Measurements from ENCODE around the gene AWAT1. TPM values are rescaled to one million over a fixed set of nuclear protein-coding genes. Genes with fewer than 3 reads are reported as not detected.

Gene AWAT1
- total RNA-seq, 1 experiment from 2014 or later: not detected

DNA sequence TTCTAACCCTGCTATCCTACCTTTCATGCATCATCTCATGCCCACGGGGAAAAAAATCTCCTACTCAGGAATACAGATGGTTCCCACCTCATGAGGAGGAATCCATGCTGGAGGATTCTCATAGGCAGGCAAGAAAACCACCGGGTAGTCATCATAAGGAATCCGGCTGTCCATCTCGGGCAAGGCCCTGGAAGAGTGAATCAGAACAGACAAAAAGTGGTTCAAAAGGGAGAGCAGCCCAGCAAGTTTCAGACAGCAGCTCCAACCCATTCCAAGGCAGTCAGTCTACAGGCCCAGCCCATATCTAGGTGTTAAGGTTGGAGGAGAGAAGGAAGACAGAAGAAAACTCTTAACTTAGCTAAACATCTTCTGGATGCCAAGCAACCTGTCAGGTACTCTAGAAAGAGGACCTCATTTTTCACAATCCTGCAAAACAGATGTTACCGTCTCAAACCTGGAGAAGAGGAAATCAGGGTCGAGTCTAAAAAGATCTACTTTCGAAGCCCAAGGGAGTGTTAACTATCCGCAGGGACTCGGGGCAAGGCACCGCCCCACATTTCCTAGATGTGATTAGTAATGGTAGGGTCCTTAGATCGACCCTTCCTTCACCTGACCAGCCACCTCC is 54.8 kb downstream of the AWAT1 start:
- Histone ChIP-seq H3T11ph (ENCODE audit: low read length) (no peak overlapping the region), H3K18ac (ENCODE audit: insufficient read length, low read depth, low read length) (no peak overlapping the region), H4K20me1 (ENCODE audit: control insufficient read depth, insufficient read depth, insufficient read length) (no peaks in the 10 kb centered on the region), H3K56ac (ENCODE audit: insufficient read length, low read depth, low read length) (no peak overlapping the region), H2BK15ac (ENCODE audit: low read depth, low read length) (no peak overlapping the region), H3K27ac (ENCODE audit: insufficient read length, low read depth, low read length) (no peak overlapping the region), H3K14ac (ENCODE audit: insufficient read depth, low read length) (no peak overlapping the region), H3K4me2 (ENCODE audit: insufficient read depth, insufficient read length, low read length) (peak overlapping the region; percentile 59), H3K9me3 (ENCODE audit: control insufficient read depth, low read depth, low read length) (peaks cover 31% of the 10 kb centered on the region), H2AK5ac (ENCODE audit: insufficient read length, low read length) (no peak overlapping the region), H4K91ac (ENCODE audit: insufficient read length, low read depth, low read length) (no peak overlapping the region), H3K4me1 (ENCODE audit: insufficient read depth, low read length) (no peaks in the 10 kb centered on the region), H3K23ac (ENCODE audit: insufficient read length, low read depth, low read length) (no peak overlapping the region), H3K27me3 (ENCODE audit: insufficient read depth, low read length) (no peaks in the 10 kb centered on the region), H2BK5ac (ENCODE audit: insufficient read length, low read length) (no peak overlapping the region), H4K8ac (replicated peaks; ENCODE audit: insufficient read length, low read depth, low read length) (no peak overlapping the region), H2BK120ac (ENCODE audit: low read depth, low read length, poor library complexity, severe bottlenecking) (no peak overlapping the region), H3K9ac (ENCODE audit: extremely low read depth, insufficient read length, low read length) (peak overlapping the region; percentile 20), H3K79me1 (ENCODE audit: insufficient read depth, low read depth, low read length, poor library complexity, severe bottlenecking) (no peaks in the 10 kb centered on the region), H2BK12ac (ENCODE audit: insufficient read length, low read depth, low read length) (no peak overlapping the region), H4K5ac (ENCODE audit: insufficient read length, low read depth, low read length) (no peak overlapping the region), H2BK20ac (ENCODE audit: low read depth, low read length, poor library complexity, severe bottlenecking) (no peak overlapping the region), H3K4ac (ENCODE audit: low read depth, low read length) (no peak overlapping the region), H2AFZ (ENCODE audit: low read length) (no peak overlapping the region), H3K79me2 (ENCODE audit: insufficient read depth, low read length) (no peaks in the 10 kb centered on the region), H3K23me2 (ENCODE audit: insufficient read length, low read depth, low read length, poor library complexity, severe bottlenecking) (no peaks in the 10 kb centered on the region)
- Mint-ChIP-seq H3K4me1 (peaks cover 9 to 14% of the 10 kb centered on the region in 2 experiments), H3K27me3 (ENCODE audit: low read depth) (no peaks in the 10 kb centered on the region), H3K9me3 (peaks cover 68 to 80% of the 10 kb centered on the region in 2 experiments), H3K27ac (peak overlapping the region in 1 of 3 experiments; percentile 82; a peak in 2 of 7 replicates), H3K36me3 (ENCODE audit: insufficient read depth in 1 of 3, low read depth in 3 of 3) (peaks cover 8 to 48% (median 37%) of the 10 kb centered on the region in 3 experiments), H3K4me3 (peak overlapping the region; percentile 92 to 97)
- no peak for DNase-seq
- TF ChIP-seq, protein P1, sequence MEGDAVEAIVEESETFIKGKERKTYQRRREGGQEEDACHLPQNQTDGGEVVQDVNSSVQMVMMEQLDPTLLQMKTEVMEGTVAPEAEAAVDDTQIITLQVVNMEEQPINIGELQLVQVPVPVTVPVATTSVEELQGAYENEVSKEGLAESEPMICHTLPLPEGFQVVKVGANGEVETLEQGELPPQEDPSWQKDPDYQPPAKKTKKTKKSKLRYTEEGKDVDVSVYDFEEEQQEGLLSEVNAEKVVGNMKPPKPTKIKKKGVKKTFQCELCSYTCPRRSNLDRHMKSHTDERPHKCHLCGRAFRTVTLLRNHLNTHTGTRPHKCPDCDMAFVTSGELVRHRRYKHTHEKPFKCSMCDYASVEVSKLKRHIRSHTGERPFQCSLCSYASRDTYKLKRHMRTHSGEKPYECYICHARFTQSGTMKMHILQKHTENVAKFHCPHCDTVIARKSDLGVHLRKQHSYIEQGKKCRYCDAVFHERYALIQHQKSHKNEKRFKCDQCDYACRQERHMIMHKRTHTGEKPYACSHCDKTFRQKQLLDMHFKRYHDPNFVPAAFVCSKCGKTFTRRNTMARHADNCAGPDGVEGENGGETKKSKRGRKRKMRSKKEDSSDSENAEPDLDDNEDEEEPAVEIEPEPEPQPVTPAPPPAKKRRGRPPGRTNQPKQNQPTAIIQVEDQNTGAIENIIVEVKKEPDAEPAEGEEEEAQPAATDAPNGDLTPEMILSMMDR (conservative IDR thresholded peaks at IDR 0.05): no peak
- WGBS (ENCODE audit: extremely low coverage, insufficient read length, low lambda C conversion rate): no CpG with 5 or more reads among the region's 11 CpGs

Other genes starting within 250 kb of the AWAT1 start
- gene AWAT2, start 184.7 kb upstream of the AWAT1 start, total RNA-seq (2021): not detected in 2 replicates
- gene OTUD6A, start 172.2 kb upstream of the AWAT1 start, total RNA-seq (2021): 0.18 TPM in 1 of 2 replicates, not detected in the other
- 41.6 and 45.0 TPM in 2 replicates for gene IGBP1, start 101.2 kb upstream of the AWAT1 start, total RNA-seq (2021)
- gene DGAT2L6, start 57.2 kb upstream of the AWAT1 start, total RNA-seq (2021): not detected in 2 replicates
- gene P2RY4, start 25.5 kb downstream of the AWAT1 start, total RNA-seq (2021): 0.18 TPM in 1 of 2 replicates, not detected in the other
- not detected in 2 replicates for gene ARR3, start 33.7 kb downstream of the AWAT1 start, total RNA-seq (2021)
- gene RAB41, start 47.5 kb downstream of the AWAT1 start, total RNA-seq (2021): not detected in 2 replicates
- 30.4 and 30.6 TPM in 2 replicates for gene PDZD11, start 55.3 kb downstream of the AWAT1 start, total RNA-seq (2021)
- gene KIF4A, start 55.4 kb downstream of the AWAT1 start, total RNA-seq (2021): 41.4 and 41.8 TPM in 2 replicates
- 13.9 and 14.1 TPM in 2 replicates for gene GDPD2, start 188.7 kb downstream of the AWAT1 start, total RNA-seq (2021)
- 71.2 and 71.6 TPM in 2 replicates for gene DLG3, start 210.2 kb downstream of the AWAT1 start, total RNA-seq (2021)